CD4-positive, alpha-beta T cell (primary cell): ENCODE data around the gene MRPL30. TPM values are rescaled to one million over a fixed set of nuclear protein-coding genes. Genes with fewer than 3 reads are reported as not detected.

Experiments
- ATAC-seq: fragments of 200-7000 bp; cut with Tn5 transposase; one replicate; pipeline ENCODE4 v1.10.0; 2022; ENCODE audit warnings: mild to moderate bottlenecking; ENCODE audit not compliant: poor library complexity
- CTCF ChIA-PET: fragments of 350-600 bp; sonication (Branson Sonifier 250); formaldehyde crosslinking; loops from one replicate; lab custom pipeline; 2021; ENCODE audit warnings: antibody characterized with exemption, inconsistent platforms; lab: Charles Lee
- POLR2A ChIA-PET: fragments of 350-600 bp; sonication (Branson Sonifier 250); formaldehyde crosslinking; loops from one replicate; lab custom pipeline; 2021; ENCODE audit warnings: antibody characterized with exemption, inconsistent platforms; lab: Charles Lee
- DNase-seq, 14 experiments: peaks; one replicate each; pipeline ENCODE4 v3.0.0-alpha.2; 2013 to 2020; ENCODE audit warnings: mixed read lengths in 2 of 14
- H3K27ac ChIP-seq, 2 donors: one replicate each; pipeline versions ENCODE4 v1.5.1 to v1.7.0; 2013; ENCODE audit warnings: low read length in 2 of 2, low read depth in 1 of 2, mild to moderate bottlenecking in 1 of 2
- H3K27me3 ChIP-seq, 2 experiments: 1 replicate in 1 of 2; 2 replicates in 1 of 2; pipeline versions ENCODE4 v1.6.1 to v1.7.0; 2013; ENCODE audit warnings: low read length in 2 of 2, control low read depth in 1 of 2, mild to moderate bottlenecking in 1 of 2, moderate library complexity in 1 of 2; ENCODE audit not compliant: insufficient read depth in 2 of 2, control insufficient read depth in 1 of 2
- H3K36me3 ChIP-seq: one replicate; pipeline ENCODE4 v1.6.1; 2013; ENCODE audit warnings: low read length, control low read depth; ENCODE audit not compliant: insufficient read depth
- H3K4me1 ChIP-seq: one replicate; pipeline ENCODE4 v1.6.1; 2013; ENCODE audit warnings: low read length, control low read depth; ENCODE audit not compliant: insufficient read depth
- H3K4me3 ChIP-seq: one replicate; pipeline ENCODE4 v1.5.1; 2013; ENCODE audit warnings: mild to moderate bottlenecking, low read length, moderate library complexity
- H3K9me3 ChIP-seq, 2 experiments: 1 replicate in 1 of 2; 2 replicates in 1 of 2; pipeline versions ENCODE4 v1.6.1 to v1.7.0; 2013; ENCODE audit warnings: low read length in 2 of 2, mild to moderate bottlenecking in 2 of 2, control low read depth in 1 of 2, moderate library complexity in 1 of 2; ENCODE audit not compliant: control insufficient read depth in 1 of 2, insufficient read depth in 1 of 2
- H3K27ac Mint-ChIP-seq: one replicate; pipeline ENCODE4 v1.8.0; 2020; ENCODE audit warnings: mixed read lengths
- H3K27me3 Mint-ChIP-seq: one replicate; pipeline ENCODE4 v1.8.0; 2021; ENCODE audit warnings: mixed read lengths
- H3K36me3 Mint-ChIP-seq: one replicate; pipeline ENCODE4 v1.8.0; 2021; ENCODE audit warnings: low read depth, mixed read lengths
- H3K4me1 Mint-ChIP-seq: one replicate; pipeline ENCODE4 v1.8.0; 2021; ENCODE audit warnings: low read depth, mixed read lengths
- H3K4me3 Mint-ChIP-seq: one replicate; pipeline ENCODE4 v1.8.0; 2020; ENCODE audit warnings: mild to moderate bottlenecking, mixed read lengths
- H3K9me3 Mint-ChIP-seq: one replicate; pipeline ENCODE4 v1.8.0; 2020; ENCODE audit warnings: mixed read lengths
- intact Hi-C, 2 experiments: fragments of 100-400 bp; cut with DNase I in 1 of 2; cut with micrococcal nuclease in 1 of 2; formaldehyde crosslinking; loops; one replicate each; pipeline versions ENCODE4 v1.15.1 to v1.9.0; 2023 to 2025; cut with DNase I, micrococcal nuclease
- total RNA-seq, 174 experiments: library from RNA in 2 of 174; stranded (reverse) in 2 of 174; gene quantifications; one replicate each; pipeline ENCODE4 v1.2.3 and lab custom pipeline; 2021 to 2026
- TF ChIP-seq, protein P1 (sequence below): fragments of 200-600 bp; IDR thresholded peaks from one replicate; pipeline ENCODE4 v1.8.0; 2022; ENCODE audit warnings: antibody characterized with exemption, mild to moderate bottlenecking

Gene MRPL30
- total RNA-seq, 2 experiments from 2014 or later: 8.6 to 9.5 TPM

GRCh38 chr2:99181624-99182000 is 628 bp downstream of the MRPL30 start:
- H3K9me3 Mint-ChIP-seq: no peaks in the 10 kb centered on the region
- Histone ChIP-seq H3K27ac (peak overlapping the region; percentile 74 to 78), H3K9me3 (no peaks in the 10 kb centered on the region), H3K4me1 (peaks cover 29% of the 10 kb centered on the region), H3K36me3 (peaks cover 11% of the 10 kb centered on the region), H3K4me3 (peak overlapping the region; percentile 74), H3K27me3 (no peaks in the 10 kb centered on the region)
- CTCF ChIA-PET: interaction anchor here (1.1 kb wide), 1 partner anchor 155 kb away, joined by 4 read pairs; the partner anchor contains the start of gene EIF5B
- DNase-seq: peak in 1 of 14 experiments; percentile 7
- H3K4me3 Mint-ChIP-seq: peak overlapping the region; percentile 97
- H3K4me1 Mint-ChIP-seq: peaks cover 76% of the 10 kb centered on the region
- TF ChIP-seq, protein P1, sequence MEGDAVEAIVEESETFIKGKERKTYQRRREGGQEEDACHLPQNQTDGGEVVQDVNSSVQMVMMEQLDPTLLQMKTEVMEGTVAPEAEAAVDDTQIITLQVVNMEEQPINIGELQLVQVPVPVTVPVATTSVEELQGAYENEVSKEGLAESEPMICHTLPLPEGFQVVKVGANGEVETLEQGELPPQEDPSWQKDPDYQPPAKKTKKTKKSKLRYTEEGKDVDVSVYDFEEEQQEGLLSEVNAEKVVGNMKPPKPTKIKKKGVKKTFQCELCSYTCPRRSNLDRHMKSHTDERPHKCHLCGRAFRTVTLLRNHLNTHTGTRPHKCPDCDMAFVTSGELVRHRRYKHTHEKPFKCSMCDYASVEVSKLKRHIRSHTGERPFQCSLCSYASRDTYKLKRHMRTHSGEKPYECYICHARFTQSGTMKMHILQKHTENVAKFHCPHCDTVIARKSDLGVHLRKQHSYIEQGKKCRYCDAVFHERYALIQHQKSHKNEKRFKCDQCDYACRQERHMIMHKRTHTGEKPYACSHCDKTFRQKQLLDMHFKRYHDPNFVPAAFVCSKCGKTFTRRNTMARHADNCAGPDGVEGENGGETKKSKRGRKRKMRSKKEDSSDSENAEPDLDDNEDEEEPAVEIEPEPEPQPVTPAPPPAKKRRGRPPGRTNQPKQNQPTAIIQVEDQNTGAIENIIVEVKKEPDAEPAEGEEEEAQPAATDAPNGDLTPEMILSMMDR: no peak
- H3K27me3 Mint-ChIP-seq: no peaks in the 10 kb centered on the region
- peak overlapping the region; percentile 92 for H3K27ac Mint-ChIP-seq
- POLR2A ChIA-PET: interaction anchor here (0.8 to 3.3 kb wide), 5 partner anchors 11 to 309 kb away, joined by 3 to 32 read pairs (median 15); partner anchors contain the start of genes EIF5B, LIPT1, REV1 and TSGA10
- intact Hi-C loops: loop anchor here (1.0 to 10.0 kb wide), 10 partner anchors 26 to 1187 kb away; partner anchors contain the start of genes C2orf15 (in 2 of the 2), TXNDC9 (in 2 of the 2), COA5 (in 1 of the 2) and LIPT1 (in 1 of the 2)
- peaks cover 33% of the 10 kb centered on the region for H3K36me3 Mint-ChIP-seq
- no peak for ATAC-seq

GRCh38 chr2:99183025-99183424 is 2.0 kb downstream of the MRPL30 start:
- Mint-ChIP-seq H3K36me3 (peaks cover 28% of the 10 kb centered on the region), H3K27ac (peak overlapping the region; percentile 14), H3K4me3 (peak overlapping the region; percentile 64), H3K27me3 (no peaks in the 10 kb centered on the region), H3K9me3 (no peaks in the 10 kb centered on the region), H3K4me1 (peaks cover 63% of the 10 kb centered on the region)
- intact Hi-C loops: loop anchor here in 1 of 2 experiments (10.0 kb wide), 1 partner anchor 1188 kb away; the partner anchor contains the start of gene TMEM131
- H3K36me3 ChIP-seq: peaks cover 19% of the 10 kb centered on the region
- H3K9me3 ChIP-seq: no peaks in the 10 kb centered on the region
- ChIA-PET CTCF (no interaction called here), POLR2A (no interaction called here)
- no peaks in the 10 kb centered on the region for H3K27me3 ChIP-seq
- H3K4me1 ChIP-seq: peaks cover 29% of the 10 kb centered on the region
- DNase-seq (no peak), ATAC-seq (no peak)
- TF ChIP-seq, protein P1: no peak
- no peak overlapping the region for H3K27ac ChIP-seq
- no peak overlapping the region for H3K4me3 ChIP-seq

DNA sequence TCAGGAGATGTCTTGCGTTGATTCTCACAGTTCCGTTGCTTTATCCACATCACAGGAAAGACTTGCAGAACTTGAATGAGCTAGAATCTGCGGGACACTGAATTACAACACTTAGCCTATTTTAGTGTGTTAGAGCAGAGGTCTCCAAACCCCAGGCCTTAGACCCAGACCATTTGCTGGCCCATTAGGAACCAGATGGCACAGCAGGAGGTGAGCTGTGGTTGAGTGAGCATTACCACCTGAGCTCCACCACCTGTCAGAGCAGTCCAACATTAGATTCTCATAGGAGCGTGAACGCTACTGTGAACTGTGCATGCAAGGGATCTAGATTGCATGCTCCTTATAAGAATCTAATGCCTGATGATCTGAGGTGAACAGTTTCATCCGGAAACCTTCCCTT is 3.8 kb downstream of the MRPL30 start:
- peaks cover 54% of the 10 kb centered on the region for H3K4me1 Mint-ChIP-seq
- ChIA-PET CTCF (no interaction called here), POLR2A (interaction anchor here (1.3 kb wide), 1 partner anchor 43 kb away, joined by 4 read pairs; the partner anchor contains the start of gene C2orf15)
- H3K4me3 Mint-ChIP-seq: no peak overlapping the region
- no peaks in the 10 kb centered on the region for H3K9me3 ChIP-seq
- no peaks in the 10 kb centered on the region for H3K27me3 ChIP-seq
- H3K27ac ChIP-seq: no peak overlapping the region
- H3K27me3 Mint-ChIP-seq: no peaks in the 10 kb centered on the region
- H3K36me3 Mint-ChIP-seq: peaks cover 34% of the 10 kb centered on the region
- ATAC-seq: no peak
- TF ChIP-seq, protein P1: no peak
- no peaks in the 10 kb centered on the region for H3K9me3 Mint-ChIP-seq
- intact Hi-C loops: loop anchor here in 1 of 2 experiments (10.0 kb wide), 1 partner anchor 1190 kb away; the partner anchor contains the start of gene TMEM131
- H3K4me1 ChIP-seq: peaks cover 19% of the 10 kb centered on the region
- H3K36me3 ChIP-seq: peaks cover 25% of the 10 kb centered on the region
- no peak for DNase-seq
- peak overlapping the region; percentile 25 for H3K27ac Mint-ChIP-seq
- no peak overlapping the region for H3K4me3 ChIP-seq
